CD4-positive, CD25-positive, alpha-beta regulatory T cell (primary cell): Measurements from ENCODE around the gene RHBDF1. TPM values are rescaled to one million over a fixed set of nuclear protein-coding genes. Genes with fewer than 3 reads are reported as not detected.

ENCODE experiments used
- ATAC-seq, 2 donors: fragments of 150-1000 bp; cut with Tn5 transposase; one replicate each; pipeline ENCODE4 v1.10.0; 2021; ENCODE audit warnings: low read depth in 2 of 2, moderate number of reproducible peaks in 2 of 2, moderate library complexity in 1 of 2
- DNase-seq, 3 donors: peaks; one replicate each; pipeline versions ENCODE4 v3.0.0 to v3.0.0-alpha.2; 2012 to 2022; ENCODE audit warnings: mixed read lengths in 1 of 3
- H3K27ac ChIP-seq: one replicate; pipeline ENCODE4 v1.7.0; 2013; ENCODE audit warnings: mild to moderate bottlenecking, low read length; ENCODE audit not compliant: insufficient read depth, poor library complexity, severe bottlenecking
- H3K27me3 ChIP-seq: one replicate; pipeline ENCODE4 v1.7.0; 2013; ENCODE audit warnings: low read length; ENCODE audit not compliant: control insufficient read depth, insufficient read depth
- H3K36me3 ChIP-seq: one replicate; pipeline ENCODE4 v1.7.0; 2013; ENCODE audit warnings: mild to moderate bottlenecking, low read length, moderate library complexity; ENCODE audit not compliant: control insufficient read depth, insufficient read depth
- H3K4me1 ChIP-seq: 2 replicates; pipeline ENCODE4 v1.7.0; 2013; ENCODE audit warnings: mild to moderate bottlenecking, low read length; ENCODE audit not compliant: insufficient read depth, control insufficient read depth, poor library complexity, severe bottlenecking
- H3K4me3 ChIP-seq: one replicate; pipeline ENCODE4 v1.7.0; 2013; ENCODE audit warnings: low read depth, mild to moderate bottlenecking, low read length, moderate library complexity
- H3K9me3 ChIP-seq, 2 experiments: 1 replicate in 1 of 2; 2 replicates in 1 of 2; pipeline ENCODE4 v1.7.0; 2013; ENCODE audit warnings: low read length in 2 of 2, mild to moderate bottlenecking in 1 of 2, moderate library complexity in 1 of 2; ENCODE audit not compliant: control insufficient read depth in 2 of 2
- H3K27ac Mint-ChIP-seq, 3 donors: one replicate each; pipeline ENCODE4 v1.8.0; 2020 to 2022; ENCODE audit warnings: mild to moderate bottlenecking in 3 of 3, mixed read lengths in 3 of 3, moderate library complexity in 2 of 3
- H3K27me3 Mint-ChIP-seq: one replicate; pipeline ENCODE4 v1.8.0; 2022; ENCODE audit warnings: mild to moderate bottlenecking, mixed read lengths
- H3K36me3 Mint-ChIP-seq: one replicate; pipeline ENCODE4 v1.8.0; 2020; ENCODE audit warnings: mixed read lengths
- H3K4me1 Mint-ChIP-seq, 4 donors: one replicate each; pipeline ENCODE4 v1.8.0; 2020 to 2022; ENCODE audit warnings: mixed read lengths in 4 of 4, mild to moderate bottlenecking in 1 of 4
- H3K4me3 Mint-ChIP-seq, 4 donors: one replicate each; pipeline ENCODE4 v1.8.0; 2020 to 2022; ENCODE audit warnings: mild to moderate bottlenecking in 4 of 4, mixed read lengths in 4 of 4, moderate library complexity in 3 of 4
- H3K9me3 Mint-ChIP-seq, 7 donors: one replicate each; pipeline ENCODE4 v1.8.0; 2020 to 2022; ENCODE audit warnings: mixed read lengths in 7 of 7, mild to moderate bottlenecking in 3 of 7, moderate library complexity in 2 of 7
- polyA plus RNA-seq, 4 donors: library from polyadenylated mRNA; unstranded; fragments of 300-500 nt; fragmentation: Illumina TruSeq; gene quantifications; one replicate each; pipeline ENCODE4 v1.2.3, GENCODE V29; 2021
- total RNA-seq: library from RNA; stranded (reverse); gene quantifications from one replicate; pipeline ENCODE4 v1.2.3, GENCODE V29; 2022

The RHBDF1 gene
- total and polyA plus RNA-seq, 5 donors from 2014 or later = 0.67 TPM; not detected in 4

- Mint-ChIP-seq H3K36me3 (peaks cover 13% of the 10 kb centered on the region), H3K27me3 (no peaks in the 10 kb centered on the region), H3K9me3 (no peaks in the 10 kb centered on the region), H3K27ac (peak overlapping the region; percentile 86 to 94 (median 89)), H3K4me1 (peaks cover 0 to 38% (median 18%) of the 10 kb centered on the region in 4 donors), H3K4me3 (peak overlapping the region in 1 of 4 donors; percentile 72)
- ATAC-seq = no peak
- Histone ChIP-seq H3K4me1 (peaks cover 19% of the 10 kb centered on the region), H3K9me3 (no peaks in the 10 kb centered on the region), H3K27me3 (no peaks in the 10 kb centered on the region), H3K4me3 (no peak overlapping the region), H3K27ac (peak overlapping the region; percentile 41), H3K36me3 (peaks cover 16% of the 10 kb centered on the region)
- peak in 1 of 3 donors; percentile 33 for DNase-seq
These were observed 11.6 kb upstream of the RHBDF1 start for GRCh38 chr16:83781-84615.

DNA sequence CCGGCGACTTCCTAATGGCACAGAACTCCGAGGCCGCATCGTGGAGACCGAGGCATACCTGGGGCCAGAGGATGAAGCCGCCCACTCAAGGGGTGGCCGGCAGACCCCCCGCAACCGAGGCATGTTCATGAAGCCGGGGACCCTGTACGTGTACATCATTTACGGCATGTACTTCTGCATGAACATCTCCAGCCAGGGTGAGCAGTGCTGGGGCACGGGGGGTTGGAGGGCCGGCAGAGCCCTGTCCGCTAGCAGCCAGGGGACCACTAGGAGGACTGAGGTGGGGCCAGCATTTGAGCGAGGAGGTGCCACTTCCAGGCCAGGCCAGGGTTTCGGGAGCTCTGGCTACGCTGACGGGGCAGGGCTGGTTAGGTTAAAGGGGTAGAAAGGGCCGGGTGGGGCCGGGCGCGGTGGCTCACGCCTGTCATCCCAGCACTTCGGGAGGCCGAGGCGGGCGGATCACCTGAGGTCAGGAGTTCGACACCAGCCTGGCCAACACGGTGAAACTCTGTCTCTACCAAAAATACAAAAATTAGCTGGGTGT lies 10.7 kb upstream of the RHBDF1 start:
- no peaks in the 10 kb centered on the region for H3K27me3 ChIP-seq
- DNase-seq = no peak
- Mint-ChIP-seq H3K9me3 (no peaks in the 10 kb centered on the region), H3K4me3 (no peak overlapping the region), H3K27ac (peak overlapping the region in 1 of 3 donors; percentile 89), H3K27me3 (no peaks in the 10 kb centered on the region), H3K36me3 (peaks cover 13% of the 10 kb centered on the region), H3K4me1 (peaks cover 0 to 44% (median 19%) of the 10 kb centered on the region in 4 donors)
- H3K4me1 ChIP-seq = peaks cover 26% of the 10 kb centered on the region
- ATAC-seq = no peak
- no peaks in the 10 kb centered on the region for H3K9me3 ChIP-seq
- H3K36me3 ChIP-seq = peaks cover 16% of the 10 kb centered on the region
- H3K4me3 ChIP-seq = no peak overlapping the region
- H3K27ac ChIP-seq = no peak overlapping the region

- H3K27me3 Mint-ChIP-seq = peaks cover 6% of the 10 kb centered on the region
- Histone ChIP-seq H3K9me3 (no peaks in the 10 kb centered on the region), H3K4me1 (peaks cover 39% of the 10 kb centered on the region), H3K27ac (peak overlapping the region; percentile 60), H3K4me3 (no peak overlapping the region), H3K27me3 (no peaks in the 10 kb centered on the region), H3K36me3 (no peaks in the 10 kb centered on the region)
- peak overlapping the region; percentile 84 to 95 (median 85) for H3K27ac Mint-ChIP-seq
- H3K4me1 Mint-ChIP-seq = peaks cover 0 to 55% (median 16%) of the 10 kb centered on the region in 4 donors
- DNase-seq (no peak), ATAC-seq (no peak)
- no peaks in the 10 kb centered on the region for H3K9me3 Mint-ChIP-seq
- peaks cover 7% of the 10 kb centered on the region for H3K36me3 Mint-ChIP-seq
- peak overlapping the region; percentile 89 to 92 (median 90) for H3K4me3 Mint-ChIP-seq
These were observed 7.0 kb upstream of the RHBDF1 start for GRCh38 chr16:79151-80054.

GRCh38 chr16:78444-79150 lies 6.2 kb upstream of the RHBDF1 start:
- peaks cover under 1% of the 10 kb centered on the region for H3K36me3 Mint-ChIP-seq
- H3K4me1 ChIP-seq = peaks cover 31% of the 10 kb centered on the region
- peak overlapping the region; percentile 32 to 85 (median 84) for H3K27ac Mint-ChIP-seq
- H3K27me3 ChIP-seq = peaks cover 3% of the 10 kb centered on the region
- H3K27ac ChIP-seq = peak overlapping the region; percentile 60
- H3K36me3 ChIP-seq = no peaks in the 10 kb centered on the region
- peaks cover 0 to 47% (median 9%) of the 10 kb centered on the region in 4 donors for H3K4me1 Mint-ChIP-seq
- DNase-seq (peak in 1 of 3 donors; percentile 33), ATAC-seq (peak in 1 of 2 donors; percentile 15)
- H3K4me3 Mint-ChIP-seq = peak overlapping the region; percentile 89 to 92 (median 90)
- H3K27me3 Mint-ChIP-seq = peaks cover 7% of the 10 kb centered on the region
- no peaks in the 10 kb centered on the region for H3K9me3 ChIP-seq
- H3K4me3 ChIP-seq = peak overlapping the region; percentile 55
- H3K9me3 Mint-ChIP-seq = no peaks in the 10 kb centered on the region

DNA sequence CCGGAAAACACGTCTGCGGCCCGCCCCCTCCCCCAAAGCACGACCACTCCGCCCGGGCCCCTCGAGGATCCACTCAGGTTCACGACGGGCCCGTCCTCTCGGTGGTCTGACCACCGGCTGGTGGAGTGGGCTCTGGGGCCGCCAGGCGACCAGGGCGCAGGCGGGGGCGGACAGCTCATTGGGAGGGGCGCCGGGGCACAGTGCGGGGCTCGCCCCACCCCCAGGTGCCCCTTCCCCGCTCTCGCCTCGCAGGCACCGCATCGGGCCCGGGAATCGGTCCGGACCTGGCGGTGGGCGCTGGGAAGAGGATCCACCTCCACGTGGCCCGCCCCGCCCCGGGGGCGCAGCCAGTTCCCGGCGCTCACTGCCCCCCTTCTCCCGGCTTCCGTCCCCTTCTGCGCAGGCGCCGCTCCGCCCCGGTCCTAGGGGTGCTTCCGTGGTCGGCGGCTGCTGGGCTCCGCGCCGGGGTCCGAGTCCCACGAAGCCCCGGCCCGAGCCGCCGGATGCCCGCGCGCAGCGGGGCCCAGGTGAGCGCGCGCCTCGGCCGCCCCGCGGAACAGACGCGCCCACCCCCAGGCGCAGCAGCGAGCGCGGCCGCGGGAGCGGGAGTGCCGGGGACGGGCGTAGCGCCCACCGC lies 5.5 kb upstream of the RHBDF1 start, which contains the start of gene MPG:
MPG (plus strand) TSS at position 419 of the 637 bp plus-strand sequence; CDS start at position 504, 85 bp downstream.
- DNase-seq (peak; percentile 77 to 82 (median 80)), ATAC-seq (peak; percentile 71 to 77)
- Mint-ChIP-seq H3K36me3 (no peaks in the 10 kb centered on the region), H3K4me1 (peaks cover 0 to 43% (median 8%) of the 10 kb centered on the region in 4 donors), H3K9me3 (no peaks in the 10 kb centered on the region), H3K27ac (peak within 1 kb of the TSS; percentile 32 to 85 (median 84)), H3K27me3 (peaks cover 14% of the 10 kb centered on the region), H3K4me3 (peak within 1 kb of the TSS; percentile 89 to 92 (median 90))
- no peaks in the 10 kb centered on the region for H3K9me3 ChIP-seq
- peaks cover 30% of the 10 kb centered on the region for H3K4me1 ChIP-seq
- H3K27me3 ChIP-seq = peaks cover 6% of the 10 kb centered on the region
- H3K27ac ChIP-seq = peak within 1 kb of the TSS; percentile 60
- peak within 1 kb of the TSS; percentile 55 for H3K4me3 ChIP-seq
- H3K36me3 ChIP-seq = no peaks in the 10 kb centered on the region

GRCh38 chr16:77273-77806 lies 4.9 kb upstream of the RHBDF1 start:
- H3K4me3 Mint-ChIP-seq = peak overlapping the region; percentile 80 to 86 (median 83)
- no peaks in the 10 kb centered on the region for H3K9me3 Mint-ChIP-seq
- H3K36me3 Mint-ChIP-seq = no peaks in the 10 kb centered on the region
- DNase-seq = peak; percentile 13 to 54 (median 19)
- peaks cover 0 to 43% (median 8%) of the 10 kb centered on the region in 4 donors for H3K4me1 Mint-ChIP-seq
- no peaks in the 10 kb centered on the region for H3K36me3 ChIP-seq
- no peaks in the 10 kb centered on the region for H3K9me3 ChIP-seq
- peaks cover 16% of the 10 kb centered on the region for H3K27me3 Mint-ChIP-seq
- peaks cover 35% of the 10 kb centered on the region for H3K4me1 ChIP-seq
- peak in 1 of 2 donors; percentile 35 for ATAC-seq
- H3K4me3 ChIP-seq = no peak overlapping the region
- H3K27ac Mint-ChIP-seq = peak overlapping the region in 1 of 3 donors; percentile 81
- peaks cover 9% of the 10 kb centered on the region for H3K27me3 ChIP-seq
- H3K27ac ChIP-seq = peak overlapping the region; percentile 41
